HG02938 (cell line): ENCODE results near the gene LHFPL6.

Source experiments
- ATAC-seq: cut with Tn5 transposase; IDR thresholded peaks from one replicate; pipeline ENCODE4 v1.9.1; 2021; ENCODE audit warnings: mild to moderate bottlenecking, moderate library complexity; ENCODE audit not compliant: unreplicated experiment

The LHFPL6 gene

DNA sequence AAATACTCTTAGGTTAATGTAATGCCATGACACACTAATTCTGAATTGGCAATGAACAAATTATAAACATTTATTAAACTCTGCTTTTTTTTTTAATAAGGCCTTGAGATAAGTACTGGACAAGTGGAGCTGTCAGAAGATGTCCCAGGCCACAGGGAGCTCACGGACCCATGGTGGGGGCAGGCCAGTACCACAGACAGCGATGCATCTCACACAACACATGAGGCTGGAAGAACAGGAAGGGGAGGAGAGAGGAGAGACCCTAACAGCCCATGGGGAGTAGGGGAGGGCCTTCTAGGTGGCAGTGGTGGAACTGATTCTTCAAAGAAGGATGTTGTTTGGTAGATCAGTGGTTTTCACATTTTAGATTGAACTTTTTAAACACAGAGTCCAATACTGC is 128.4 kb downstream of the LHFPL6 start:
- ATAC-seq = no peak

GRCh38 chr13:39469676-39470075 is 133.3 kb downstream of the LHFPL6 start:
- ATAC-seq = no peak

- ATAC-seq = no peak
Measured at GRCh38 chr13:39468306-39468705, 134.7 kb downstream of the LHFPL6 start.

GRCh38 chr13:39463611-39464010 is 139.4 kb downstream of the LHFPL6 start:
- ATAC-seq = no peak

GRCh38 chr13:39462906-39463305 is 140.1 kb downstream of the LHFPL6 start:
- ATAC-seq = no peak

DNA sequence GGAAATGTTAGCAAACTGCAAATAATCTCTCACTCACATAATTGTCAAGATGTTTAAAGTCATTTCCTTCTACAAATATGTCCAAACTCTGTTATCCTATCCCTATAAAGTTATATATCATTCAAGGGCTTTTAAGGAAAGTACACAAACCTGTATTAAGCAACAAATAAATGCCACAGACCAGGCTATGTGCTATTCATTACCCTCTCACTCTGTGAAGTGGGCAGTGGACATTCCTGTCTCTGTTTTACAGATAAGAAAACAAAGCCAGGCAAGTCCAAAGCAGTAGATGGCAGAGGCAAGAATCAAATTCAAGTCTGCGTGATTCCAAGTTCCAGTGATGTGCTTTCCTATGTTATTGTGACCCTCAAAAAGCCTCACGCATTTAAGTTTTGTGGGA is 140.6 kb downstream of the LHFPL6 start:
- no peak for ATAC-seq

DNA sequence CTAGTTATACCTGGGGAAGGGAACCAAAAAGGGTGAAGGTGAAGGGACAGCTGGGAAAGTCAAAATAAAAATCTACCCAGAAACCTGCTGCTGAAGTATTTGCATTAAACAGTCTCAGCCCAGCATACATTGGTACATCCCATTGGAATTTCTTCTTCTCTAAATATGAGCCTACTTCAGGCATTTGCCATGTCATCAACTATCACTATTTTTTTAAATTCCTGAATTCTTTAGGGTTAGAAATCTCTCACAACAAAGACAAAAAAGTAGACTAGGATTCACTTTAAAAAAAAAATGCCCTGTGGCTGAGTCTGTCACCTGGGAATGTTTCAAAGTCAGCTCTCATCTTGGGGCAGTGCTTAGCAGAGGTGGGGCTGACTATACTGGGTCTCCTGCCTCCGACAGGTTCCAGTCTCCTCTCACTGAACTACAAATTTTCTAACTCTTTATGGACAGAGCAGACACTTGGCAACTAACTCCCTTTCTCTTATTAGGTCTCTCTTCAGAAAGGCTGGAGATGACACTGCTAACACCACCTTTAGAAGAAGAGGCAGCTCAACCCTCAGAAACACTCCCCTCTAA is 141.2 kb downstream of the LHFPL6 start:
- ATAC-seq = no peak

- no peak for ATAC-seq
Measured at GRCh38 chr13:39457274-39457673, 145.7 kb downstream of the LHFPL6 start.

GRCh38 chr13:39455521-39456175 is 147.3 kb downstream of the LHFPL6 start:
- ATAC-seq = no peak

GRCh38 chr13:39452834-39453233 is 150.2 kb downstream of the LHFPL6 start:
- no peak for ATAC-seq

GRCh38 chr13:39452417-39452816 is 150.6 kb downstream of the LHFPL6 start:
- no peak for ATAC-seq

DNA sequence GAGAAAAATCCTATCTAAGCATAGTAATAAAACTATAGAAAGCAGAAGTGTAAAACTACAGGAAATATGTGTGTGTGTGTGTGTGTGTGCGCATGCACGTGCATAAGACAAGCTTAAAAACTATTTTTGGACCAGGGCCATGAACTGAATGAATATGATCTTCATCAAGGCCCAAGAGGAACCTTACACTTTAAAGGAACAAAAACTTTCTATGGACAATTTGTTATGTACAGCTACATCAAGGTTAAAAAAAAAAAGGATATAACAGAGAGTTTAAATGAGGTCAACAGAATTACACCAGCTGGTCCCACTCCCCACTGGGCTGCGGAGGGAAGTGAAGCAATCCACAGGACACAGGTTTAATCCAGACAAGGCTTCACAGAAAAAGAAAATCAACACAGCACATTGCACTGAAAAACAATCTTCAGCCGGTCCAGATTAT is 151.1 kb downstream of the LHFPL6 start:
- no peak for ATAC-seq

DNA sequence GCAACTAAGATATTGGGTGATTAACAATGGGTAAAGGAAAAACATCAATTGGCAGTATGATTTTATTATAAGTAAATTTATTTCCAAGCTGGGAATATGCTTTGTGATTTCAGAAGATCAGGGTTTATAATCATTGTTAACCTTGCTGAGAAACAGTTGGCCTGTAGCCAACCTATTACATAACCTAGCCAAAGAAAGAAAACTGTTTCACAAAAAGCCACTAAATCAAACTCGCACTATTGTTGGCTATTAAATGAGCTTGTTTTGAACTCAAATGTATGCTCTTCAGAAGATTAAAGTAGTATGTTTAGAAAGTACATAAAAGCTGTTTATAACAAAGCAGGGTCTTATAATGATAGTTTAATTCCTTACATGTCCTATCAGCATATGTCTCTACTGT is 151.7 kb downstream of the LHFPL6 start:
- ATAC-seq = no peak

DNA sequence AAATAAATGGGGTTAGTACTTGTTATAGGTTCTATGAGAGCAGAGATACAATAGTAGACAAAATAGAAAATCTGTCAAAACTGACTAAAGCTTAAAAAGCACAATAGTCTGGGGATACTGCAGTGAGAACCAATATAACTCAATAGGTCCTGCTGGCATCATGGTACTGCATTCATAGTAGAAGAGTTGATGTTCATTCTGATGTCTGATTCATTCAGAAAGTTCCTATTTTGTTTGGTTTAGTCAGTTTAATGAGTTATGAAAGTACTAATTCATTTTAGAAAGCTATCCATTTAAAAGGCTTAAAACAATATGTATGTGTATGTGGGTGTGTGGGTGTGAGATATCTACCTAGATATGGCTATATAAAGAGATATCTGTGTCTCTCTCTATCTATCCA is 152.8 kb downstream of the LHFPL6 start:
- no peak for ATAC-seq

- ATAC-seq = no peak
Measured at GRCh38 chr13:39448834-39449233, 154.2 kb downstream of the LHFPL6 start.

- ATAC-seq = no peak
Measured at GRCh38 chr13:39446865-39447264, 156.1 kb downstream of the LHFPL6 start.

- ATAC-seq = no peak
Measured at GRCh38 chr13:39444866-39445265, 158.1 kb downstream of the LHFPL6 start.

DNA sequence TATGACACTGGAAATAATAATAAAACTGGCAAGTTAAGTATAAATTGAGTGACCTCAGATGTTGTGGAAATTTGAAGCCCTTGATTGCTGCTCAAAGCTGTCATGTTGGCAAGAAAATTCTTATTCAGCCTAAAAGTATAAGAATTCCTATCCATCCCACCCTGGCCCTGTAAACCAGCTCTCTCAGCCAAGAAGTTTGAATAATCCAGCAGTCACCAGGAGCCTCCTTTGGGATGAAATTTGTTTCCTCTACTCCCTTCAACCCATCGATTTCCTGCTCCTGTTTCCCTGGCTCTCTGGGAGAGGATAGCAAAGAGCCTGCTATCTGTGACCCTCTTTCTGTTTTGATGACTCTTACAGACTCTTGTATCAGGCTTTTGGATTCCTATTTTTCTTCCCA is 169.3 kb downstream of the LHFPL6 start:
- no peak for ATAC-seq

GRCh38 chr13:39432196-39432595 is 170.8 kb downstream of the LHFPL6 start:
- ATAC-seq = no peak

DNA sequence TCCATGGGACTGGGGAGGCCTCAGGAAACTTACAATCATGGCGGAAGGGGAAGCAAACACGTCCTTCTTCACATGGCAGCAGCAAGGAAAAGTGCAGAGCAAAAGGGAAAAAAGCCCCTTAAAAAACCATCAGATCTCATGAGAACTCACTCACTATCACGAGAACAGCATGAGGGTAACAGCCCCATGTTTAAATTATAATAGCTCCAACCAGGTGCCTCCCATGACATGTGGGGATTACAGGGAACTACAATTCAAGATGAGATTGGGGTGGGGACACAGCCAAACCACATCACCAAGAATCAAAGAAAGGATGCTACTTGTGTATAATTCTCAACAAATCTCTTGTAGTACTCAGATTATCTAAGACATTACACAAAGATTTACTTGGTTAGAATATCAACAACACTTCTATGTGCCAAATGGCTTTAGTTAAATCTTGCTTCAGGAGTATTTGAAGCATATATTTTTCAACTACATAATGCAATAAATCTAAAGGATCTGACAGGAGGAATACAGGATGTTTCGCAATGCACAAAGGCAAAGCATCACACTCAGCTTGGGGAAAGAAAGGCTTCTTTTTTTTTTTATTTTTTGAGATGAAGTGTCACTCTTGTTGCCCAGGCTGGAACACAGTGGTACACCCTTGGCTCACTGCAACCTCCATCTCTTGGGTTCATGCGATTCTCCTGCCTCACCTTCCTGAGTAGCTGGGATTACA is 180.0 kb downstream of the LHFPL6 start:
- ATAC-seq = no peak

- ATAC-seq = no peak
Measured at GRCh38 chr13:39419876-39420275, 183.1 kb downstream of the LHFPL6 start.

- no peak for ATAC-seq
Measured at GRCh38 chr13:39419068-39419467, 183.9 kb downstream of the LHFPL6 start.
